NCI-H748 treated with DMSO at 0.1 percent for 48 hours (cell line): ENCODE measurements around the gene ARL11.

ENCODE experiments used
- DNase-seq: peaks from one replicate; lab custom pipeline; 2025; lab: John Stamatoyannopoulos, UW

Gene ARL11

GRCh38 chr13:49615836-49616675, 12.3 kb upstream of the ARL11 start:
- no peak for DNase-seq

GRCh38 chr13:49616676-49617065, 11.6 kb upstream of the ARL11 start:
- no peak for DNase-seq

- DNase-seq = no peak
Measured at GRCh38 chr13:49620170-49620621, 8.1 kb upstream of the ARL11 start.

- DNase-seq = no peak
Measured at GRCh38 chr13:49622174-49622946, 5.9 kb upstream of the ARL11 start.

GRCh38 chr13:49624229-49624628, 4.1 kb upstream of the ARL11 start:
- no peak for DNase-seq

GRCh38 chr13:49625392-49626079, 2.8 kb upstream of the ARL11 start:
- DNase-seq = no peak

- no peak for DNase-seq
Measured at GRCh38 chr13:49629196-49629938, 1.1 kb downstream of the ARL11 start.

- DNase-seq = no peak
Measured at GRCh38 chr13:49629947-49630346, 1.6 kb downstream of the ARL11 start.

- no peak for DNase-seq
Measured at GRCh38 chr13:49630580-49630979, 2.3 kb downstream of the ARL11 start.

- DNase-seq = no peak
Measured at GRCh38 chr13:49632156-49632555, 3.8 kb downstream of the ARL11 start.

GRCh38 chr13:49633710-49634109, 5.4 kb downstream of the ARL11 start:
- DNase-seq = no peak

GRCh38 chr13:49635599-49636433, 7.5 kb downstream of the ARL11 start:
- DNase-seq = no peak

GRCh38 chr13:49636705-49637104, 8.4 kb downstream of the ARL11 start:
- no peak for DNase-seq

GRCh38 chr13:49638030-49638743, 9.9 kb downstream of the ARL11 start:
- DNase-seq = no peak

GRCh38 chr13:49638744-49639072, 10.4 kb downstream of the ARL11 start:
- no peak for DNase-seq

GRCh38 chr13:49641801-49642291, 13.5 kb downstream of the ARL11 start:
- no peak for DNase-seq

- DNase-seq = no peak
Measured at GRCh38 chr13:49643035-49643646, 14.8 kb downstream of the ARL11 start.

GRCh38 chr13:49645451-49645850, 17.1 kb downstream of the ARL11 start:
- DNase-seq = no peak

GRCh38 chr13:49646688-49647087, 18.4 kb downstream of the ARL11 start:
- no peak for DNase-seq
